SJCRH30 (cell line): ENCODE measurements around the gene POLR1G. TPM values are rescaled to one million over a fixed set of nuclear protein-coding genes. Genes with fewer than 3 reads are reported as not detected.

Experiments used
- DNase-seq, 2 experiments: peaks; one replicate each; pipeline ENCODE4 v3.0.0-alpha.2; 2015 to 2020
- H3K27ac ChIP-seq: fragments of 250-450 bp; sonication (Bioruptor Pico); 2 replicates; pipeline ENCODE4 v1.5.1; 2020; ENCODE audit warnings: mild to moderate bottlenecking, moderate library complexity
- H3K27me3 ChIP-seq: fragments of 250-450 bp; sonication (Bioruptor Pico); 2 replicates; pipeline ENCODE4 v1.5.1; 2020; ENCODE audit warnings: mild to moderate bottlenecking, moderate library complexity
- H3K36me3 ChIP-seq: fragments of 250-450 bp; sonication (Bioruptor Pico); 2 replicates; pipeline ENCODE4 v1.5.1; 2020; ENCODE audit warnings: mild to moderate bottlenecking, moderate library complexity
- H3K4me1 ChIP-seq: fragments of 250-450 bp; sonication (Bioruptor Pico); 2 replicates; pipeline ENCODE4 v1.5.1; 2020; ENCODE audit warnings: mild to moderate bottlenecking, moderate library complexity
- H3K4me3 ChIP-seq: fragments of 250-450 bp; sonication (Bioruptor Pico); 2 replicates; pipeline ENCODE4 v1.5.1; 2020; ENCODE audit warnings: mild to moderate bottlenecking, moderate library complexity
- H3K9me3 ChIP-seq: fragments of 250-450 bp; sonication (Bioruptor Pico); replicated peaks from 2 replicates; pipeline ENCODE4 v1.5.1; 2020; ENCODE audit warnings: mild to moderate bottlenecking, moderate library complexity
- total RNA-seq: library from RNA; depleted of rRNA; stranded (reverse); fragments of >200 nt; shearing (Covaris generic); gene quantifications from 2 replicates; pipeline ENCODE4 v1.2.3, GENCODE V29; 2014

The POLR1G gene
- total RNA-seq, 1 experiment from 2014 or later = 21.8 TPM

DNA sequence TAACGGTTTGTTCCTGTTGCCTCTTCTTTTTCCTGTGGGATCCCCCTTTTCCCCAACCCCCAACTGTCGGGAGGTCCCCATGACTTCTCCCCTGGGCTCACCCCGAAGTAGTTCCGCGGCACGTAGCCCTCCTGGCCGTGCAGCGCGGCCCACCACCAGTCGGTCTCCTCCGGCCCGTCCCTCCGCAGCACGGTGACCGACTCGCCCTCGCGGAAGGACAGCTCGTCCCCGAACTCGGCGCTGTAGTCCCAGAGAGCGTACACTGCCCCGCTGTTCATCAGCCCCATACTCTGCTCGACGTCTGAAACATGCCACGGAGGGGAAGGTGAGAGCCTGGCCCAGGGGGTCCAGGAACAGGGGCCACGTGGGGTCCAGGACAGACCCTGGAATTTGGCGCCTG lies 24.0 kb upstream of the POLR1G start:
- no peak for DNase-seq
- no peaks in the 10 kb centered on the region for H3K36me3 ChIP-seq
- H3K27me3 ChIP-seq = no peaks in the 10 kb centered on the region
- no peak overlapping the region for H3K4me3 ChIP-seq
- H3K9me3 ChIP-seq = no peaks in the 10 kb centered on the region
- no peak overlapping the region for H3K27ac ChIP-seq
- H3K4me1 ChIP-seq = no peaks in the 10 kb centered on the region; the same call in 1 of the 2 replicates

DNA sequence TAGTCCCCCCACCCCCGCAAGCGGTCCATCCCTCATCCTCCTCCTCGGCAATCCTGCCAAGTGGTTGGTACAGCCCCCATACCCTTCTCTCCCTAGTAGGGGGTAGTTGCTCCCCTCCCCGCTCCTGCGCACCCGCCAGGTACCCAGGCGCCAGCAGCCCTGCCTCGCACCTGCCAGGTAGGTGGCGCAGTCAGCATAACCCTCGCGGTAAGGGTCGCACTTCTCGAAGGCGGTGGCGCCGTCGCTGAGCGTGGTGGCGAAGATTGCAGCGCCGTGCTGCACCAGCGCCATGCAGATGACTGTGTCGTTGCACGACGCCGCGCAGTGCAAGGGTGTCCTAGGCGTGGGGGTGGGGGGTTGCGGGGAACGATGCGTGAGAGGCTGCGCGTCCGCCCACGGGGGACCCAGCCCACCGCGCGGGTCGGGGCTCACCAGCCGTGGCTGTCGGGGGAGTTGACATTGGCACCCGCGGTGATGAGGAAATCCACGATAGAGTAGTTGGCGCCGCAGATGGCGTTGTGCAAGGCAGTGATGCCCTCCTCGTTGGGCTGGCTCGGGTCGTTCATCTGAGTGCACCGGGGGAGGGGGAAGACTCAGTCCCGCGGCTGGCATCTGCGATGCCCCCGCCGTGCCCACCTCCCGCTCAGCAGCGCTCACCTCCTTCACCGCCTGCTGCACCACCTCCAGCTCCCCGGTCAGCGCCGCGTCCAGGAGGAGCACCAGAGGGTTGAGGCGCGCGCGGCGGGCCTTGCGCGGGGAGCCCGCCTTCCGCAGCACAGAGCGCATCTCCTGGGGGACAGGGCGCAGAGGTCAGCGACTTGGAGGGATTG lies 20.8 kb upstream of the POLR1G start:
- H3K27ac ChIP-seq = no peak overlapping the region
- H3K27me3 ChIP-seq = no peaks in the 10 kb centered on the region
- H3K36me3 ChIP-seq = no peaks in the 10 kb centered on the region
- no peak for DNase-seq
- no peaks in the 10 kb centered on the region for H3K4me1 ChIP-seq
- no peak overlapping the region for H3K4me3 ChIP-seq
- H3K9me3 ChIP-seq = no peaks in the 10 kb centered on the region

DNA sequence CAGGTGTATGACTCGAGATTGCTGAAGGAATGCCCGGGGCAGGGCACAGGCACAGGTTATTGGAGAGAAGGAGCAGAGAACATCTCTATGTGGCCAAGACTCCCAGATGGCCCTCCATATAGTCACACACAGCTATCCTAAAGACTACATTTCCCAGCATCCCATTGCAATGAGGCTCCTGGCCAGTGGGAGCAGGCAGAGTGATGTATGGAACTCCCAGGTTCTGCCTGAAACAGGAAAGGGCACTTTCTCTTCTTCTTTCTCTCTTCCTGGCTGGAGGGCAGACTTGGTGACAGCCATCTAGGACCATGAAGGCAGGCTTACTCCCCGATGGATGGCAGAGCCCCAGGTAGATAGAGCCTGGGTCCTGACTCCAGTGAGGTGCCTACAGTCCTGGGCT lies 15.1 kb upstream of the POLR1G start:
- Histone ChIP-seq H3K27me3 (no peaks in the 10 kb centered on the region), H3K4me1 (no peaks in the 10 kb centered on the region), H3K36me3 (no peaks in the 10 kb centered on the region), H3K27ac (no peak overlapping the region), H3K4me3 (no peak overlapping the region), H3K9me3 (no peaks in the 10 kb centered on the region)
- DNase-seq = peak in 1 of 2 experiments; percentile 41

- Histone ChIP-seq H3K27ac (no peak overlapping the region), H3K9me3 (no peaks in the 10 kb centered on the region), H3K4me1 (no peaks in the 10 kb centered on the region), H3K36me3 (no peaks in the 10 kb centered on the region), H3K27me3 (no peaks in the 10 kb centered on the region), H3K4me3 (no peak overlapping the region)
- no peak for DNase-seq
Observed at GRCh38 chr19:45391871-45392665, 14.4 kb upstream of the POLR1G start.

GRCh38 chr19:45395821-45396617 lies 10.4 kb upstream of the POLR1G start:
- DNase-seq = no peak
- Histone ChIP-seq H3K36me3 (no peaks in the 10 kb centered on the region), H3K27me3 (no peaks in the 10 kb centered on the region), H3K4me3 (no peak overlapping the region), H3K9me3 (no peaks in the 10 kb centered on the region), H3K4me1 (no peaks in the 10 kb centered on the region), H3K27ac (no peak overlapping the region)

GRCh38 chr19:45400192-45400591 lies 6.3 kb upstream of the POLR1G start:
- Histone ChIP-seq H3K4me1 (no peaks in the 10 kb centered on the region), H3K27ac (no peak overlapping the region), H3K36me3 (no peaks in the 10 kb centered on the region), H3K4me3 (no peak overlapping the region), H3K27me3 (no peaks in the 10 kb centered on the region), H3K9me3 (no peaks in the 10 kb centered on the region)
- no peak for DNase-seq

- Histone ChIP-seq H3K4me3 (no peak overlapping the region), H3K4me1 (no peaks in the 10 kb centered on the region), H3K27me3 (no peaks in the 10 kb centered on the region), H3K27ac (no peak overlapping the region), H3K36me3 (no peaks in the 10 kb centered on the region), H3K9me3 (no peaks in the 10 kb centered on the region)
- no peak for DNase-seq
Observed at GRCh38 chr19:45401815-45402214, 4.6 kb upstream of the POLR1G start.

- H3K27ac ChIP-seq = no peak overlapping the region
- no peak for DNase-seq
- no peaks in the 10 kb centered on the region for H3K27me3 ChIP-seq
- 0 out of 2 replicates have a peak, but pooled peaks cover under 1% of the 10 kb centered on the region for H3K4me1 ChIP-seq
- no peaks in the 10 kb centered on the region for H3K36me3 ChIP-seq
- no peaks in the 10 kb centered on the region for H3K9me3 ChIP-seq
- no peak overlapping the region for H3K4me3 ChIP-seq
Observed at GRCh38 chr19:45402298-45403061, 4.0 kb upstream of the POLR1G start.

- H3K27me3 ChIP-seq = no peaks in the 10 kb centered on the region
- H3K9me3 ChIP-seq = no peaks in the 10 kb centered on the region
- H3K36me3 ChIP-seq = no peaks in the 10 kb centered on the region
- no peak overlapping the region for H3K4me3 ChIP-seq
- no peak for DNase-seq
- H3K4me1 ChIP-seq = 0 out of 2 replicates have a peak, but pooled peaks cover 3% of the 10 kb centered on the region
- no peak overlapping the region for H3K27ac ChIP-seq
Observed at GRCh38 chr19:45403272-45403671, 3.2 kb upstream of the POLR1G start.

DNA sequence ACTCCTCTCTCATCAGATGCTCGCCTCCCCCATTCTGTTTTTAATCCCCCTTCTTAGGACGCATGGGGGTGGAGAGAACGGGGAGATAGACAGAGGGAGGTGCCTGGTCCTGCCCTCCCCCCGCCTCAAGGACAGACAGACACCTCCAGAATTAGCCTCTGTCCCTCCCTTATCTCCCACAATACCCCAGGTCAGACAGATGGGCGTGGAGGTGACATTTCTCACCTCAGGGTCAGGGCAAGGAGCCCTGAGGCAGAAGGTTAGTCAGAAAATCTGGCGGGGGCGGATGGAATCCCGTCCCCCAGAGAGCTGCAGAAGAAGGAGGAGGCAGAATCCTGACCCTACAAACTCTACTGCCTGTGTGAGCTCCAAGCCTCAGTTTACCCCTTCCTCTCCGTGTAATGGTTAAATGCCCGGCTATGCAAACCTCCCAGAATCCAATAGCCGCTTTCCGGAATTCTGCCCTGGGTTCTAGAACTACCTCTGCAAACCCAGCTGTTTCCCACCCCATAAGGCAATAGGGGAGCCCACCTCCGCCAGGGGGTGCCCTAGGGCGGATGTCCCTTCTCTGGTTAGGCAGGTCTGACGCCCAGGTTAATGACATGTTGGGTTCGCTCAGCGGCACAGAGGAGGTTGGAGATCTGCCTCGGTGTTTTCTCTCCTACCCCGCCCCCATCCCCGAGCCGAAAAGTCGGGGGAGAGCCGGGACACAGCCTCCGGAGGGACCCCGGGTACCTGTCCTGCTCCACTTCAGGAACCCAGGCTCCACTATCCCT lies 2.5 kb upstream of the POLR1G start:
- Histone ChIP-seq H3K4me1 (0 out of 2 replicates have a peak, but pooled peaks cover 3% of the 10 kb centered on the region), H3K9me3 (no peaks in the 10 kb centered on the region), H3K36me3 (no peaks in the 10 kb centered on the region), H3K4me3 (no peak overlapping the region), H3K27me3 (no peaks in the 10 kb centered on the region), H3K27ac (no peak overlapping the region)
- DNase-seq = no peak

GRCh38 chr19:45404557-45405434 lies 1.6 kb upstream of the POLR1G start, which contains the start of gene PPP1R13L:
Gene PPP1R13L (minus strand): TSS chr19:45405069. CDS start chr19:45398318, 6,751 bp downstream.
- Histone ChIP-seq H3K9me3 (no peaks in the 10 kb centered on the region), H3K27ac (peak within 1 kb of the TSS; percentile 96), H3K4me1 (0 out of 2 replicates have a peak, but pooled peaks cover 3% of the 10 kb centered on the region), H3K27me3 (no peaks in the 10 kb centered on the region), H3K36me3 (0 out of 2 replicates have a peak, but pooled peaks cover 3% of the 10 kb centered on the region), H3K4me3 (peak within 1 kb of the TSS; percentile 75)
- DNase-seq = peak in 1 of 2 experiments; percentile 26

GRCh38 chr19:45405435-45406225 lies 814 bp upstream of the POLR1G start:
- Histone ChIP-seq H3K4me1 (0 out of 2 replicates have a peak, but pooled peaks cover 3% of the 10 kb centered on the region), H3K4me3 (peak overlapping the region; percentile 75), H3K9me3 (no peaks in the 10 kb centered on the region), H3K36me3 (0 out of 2 replicates have a peak, but pooled peaks cover 3% of the 10 kb centered on the region), H3K27me3 (no peaks in the 10 kb centered on the region), H3K27ac (peak overlapping the region; percentile 96)
- peak; percentile 93 to 94 for DNase-seq
